Left renal cortex interstitium (tissue), 4 donors: ENCODE results near the gene MYH10. TPM values are rescaled to one million over a fixed set of nuclear protein-coding genes. Genes with fewer than 3 reads are reported as not detected.

Source experiments
- DNase-seq, 4 donors: peaks; one replicate each; pipeline ENCODE4 v3.0.0-alpha.2; 2013; ENCODE audit warnings: low read depth in 4 of 4, low spot score in 2 of 4, missing footprints in 1 of 4
- polyA plus RNA-seq, 4 donors: library from polyadenylated mRNA; unstranded; fragments of 120-200 nt; gene quantifications; one replicate each; pipeline ENCODE4 v1.2.1, GENCODE V29; 2013; ENCODE audit not compliant: insufficient read length in 4 of 4

Gene MYH10
- polyA plus RNA-seq, 4 donors: 238 to 265 (median 259) TPM

- DNase-seq: no peak
These were observed 127.2 kb downstream of the MYH10 start for GRCh38 chr17:8503368-8503767.

- DNase-seq: no peak
These were observed 128.4 kb downstream of the MYH10 start for GRCh38 chr17:8502126-8502525.

GRCh38 chr17:8500609-8501008, 129.9 kb downstream of the MYH10 start:
- no peak for DNase-seq

- DNase-seq: no peak
These were observed 130.9 kb downstream of the MYH10 start for GRCh38 chr17:8499614-8500013.

GRCh38 chr17:8499171-8499570, 131.4 kb downstream of the MYH10 start:
- DNase-seq: no peak

- no peak for DNase-seq
These were observed 134.4 kb downstream of the MYH10 start for GRCh38 chr17:8496081-8496480.

GRCh38 chr17:8494506-8495111, 135.9 kb downstream of the MYH10 start:
- DNase-seq: no peak

GRCh38 chr17:8494021-8494420, 136.5 kb downstream of the MYH10 start:
- DNase-seq: no peak

- DNase-seq: no peak
These were observed 138.4 kb downstream of the MYH10 start for GRCh38 chr17:8492121-8492520.

- DNase-seq: no peak
These were observed 140.1 kb downstream of the MYH10 start for GRCh38 chr17:8490256-8491023.

- no peak for DNase-seq
These were observed 140.7 kb downstream of the MYH10 start for GRCh38 chr17:8489841-8490240.

GRCh38 chr17:8488901-8489300, 141.6 kb downstream of the MYH10 start:
- DNase-seq: no peak

GRCh38 chr17:8488491-8488890, 142.0 kb downstream of the MYH10 start:
- no peak for DNase-seq

- DNase-seq: no peak
These were observed 142.8 kb downstream of the MYH10 start for GRCh38 chr17:8487743-8488142.

GRCh38 chr17:8487130-8487645, 143.3 kb downstream of the MYH10 start:
- no peak for DNase-seq

GRCh38 chr17:8485491-8485890, 145.0 kb downstream of the MYH10 start:
- DNase-seq: no peak

GRCh38 chr17:8484465-8484864, 146.1 kb downstream of the MYH10 start:
- no peak for DNase-seq

- DNase-seq: no peak
These were observed 148.0 kb downstream of the MYH10 start for GRCh38 chr17:8482546-8482945.

- no peak for DNase-seq
These were observed 148.8 kb downstream of the MYH10 start for GRCh38 chr17:8481703-8482102.

GRCh38 chr17:8481089-8481488, 149.4 kb downstream of the MYH10 start:
- DNase-seq: no peak

- DNase-seq: no peak
These were observed 150.2 kb downstream of the MYH10 start for GRCh38 chr17:8480011-8480976.
